Astrocyte of the spinal cord (primary cell): ENCODE data around the gene SLC47A1.

Experiments used
- DNase-seq: peaks from one replicate; pipeline ENCODE4 v3.0.0; 2011; ENCODE audit warnings: low read depth, low spot score
- H3K4me3 ChIP-seq: 2 replicates; pipeline ENCODE4 v1.5.1; 2011; ENCODE audit warnings: low read depth, mild to moderate bottlenecking, low read length, moderate library complexity
- in situ Hi-C: cut with HindIII; loops from 2 replicates; pipeline ENCODE4 v1.10.0; 2017; ENCODE audit warnings: low sequenced_read_pairs
- TF ChIP-seq, protein P1 (sequence below): IDR thresholded peaks from 2 replicates; pipeline ENCODE4 v1.5.1; 2012; ENCODE audit warnings: low read depth, mild to moderate bottlenecking, low read length, inconsistent platforms

The SLC47A1 gene

DNA sequence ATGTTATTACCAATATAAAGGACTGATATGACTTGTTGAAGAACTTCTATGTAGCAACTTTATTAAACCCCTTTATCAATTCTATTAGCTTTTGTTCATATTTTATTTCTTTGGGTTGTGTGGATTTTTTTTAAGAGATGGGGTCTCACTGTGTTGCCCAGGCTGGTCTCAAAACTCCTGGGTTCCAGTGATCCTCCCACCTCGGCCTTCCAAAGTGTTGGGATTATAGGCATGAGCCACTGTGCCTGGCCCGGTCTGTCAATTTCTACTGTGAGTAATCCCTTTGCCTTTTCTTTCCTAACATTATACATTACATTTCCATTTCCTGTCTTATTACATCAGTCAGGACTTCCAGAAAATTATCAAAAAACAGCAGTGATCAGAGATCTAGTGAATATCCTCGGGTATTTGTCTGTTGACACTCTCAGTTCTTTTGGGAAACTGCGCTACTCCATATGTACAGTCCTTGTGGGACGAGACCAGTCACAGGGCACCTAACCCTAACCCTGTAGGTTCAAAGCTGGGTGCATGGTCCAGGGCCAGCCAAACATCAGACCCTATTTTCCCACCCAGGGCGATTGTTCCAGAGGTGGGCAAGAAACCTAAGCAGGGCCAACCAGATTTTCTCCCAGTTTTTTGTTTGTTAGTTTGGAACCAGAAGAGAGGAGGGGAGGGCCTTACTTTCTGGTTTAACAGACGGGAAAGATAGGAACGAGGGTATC, 1.7 kb upstream of the SLC47A1 start:
- DNase-seq = no peak
- in situ Hi-C loops = no loop called here
- H3K4me3 ChIP-seq = no peak overlapping the region
- TF ChIP-seq, protein P1, sequence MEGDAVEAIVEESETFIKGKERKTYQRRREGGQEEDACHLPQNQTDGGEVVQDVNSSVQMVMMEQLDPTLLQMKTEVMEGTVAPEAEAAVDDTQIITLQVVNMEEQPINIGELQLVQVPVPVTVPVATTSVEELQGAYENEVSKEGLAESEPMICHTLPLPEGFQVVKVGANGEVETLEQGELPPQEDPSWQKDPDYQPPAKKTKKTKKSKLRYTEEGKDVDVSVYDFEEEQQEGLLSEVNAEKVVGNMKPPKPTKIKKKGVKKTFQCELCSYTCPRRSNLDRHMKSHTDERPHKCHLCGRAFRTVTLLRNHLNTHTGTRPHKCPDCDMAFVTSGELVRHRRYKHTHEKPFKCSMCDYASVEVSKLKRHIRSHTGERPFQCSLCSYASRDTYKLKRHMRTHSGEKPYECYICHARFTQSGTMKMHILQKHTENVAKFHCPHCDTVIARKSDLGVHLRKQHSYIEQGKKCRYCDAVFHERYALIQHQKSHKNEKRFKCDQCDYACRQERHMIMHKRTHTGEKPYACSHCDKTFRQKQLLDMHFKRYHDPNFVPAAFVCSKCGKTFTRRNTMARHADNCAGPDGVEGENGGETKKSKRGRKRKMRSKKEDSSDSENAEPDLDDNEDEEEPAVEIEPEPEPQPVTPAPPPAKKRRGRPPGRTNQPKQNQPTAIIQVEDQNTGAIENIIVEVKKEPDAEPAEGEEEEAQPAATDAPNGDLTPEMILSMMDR = no peak

GRCh38 chr17:19533036-19533717, 477 bp upstream of the SLC47A1 start:
- in situ Hi-C loops = no loop called here
- TF ChIP-seq, protein P1 = no peak
- no peak overlapping the region for H3K4me3 ChIP-seq
- no peak for DNase-seq

GRCh38 chr17:19534562-19535149, 1.0 kb downstream of the SLC47A1 start:
- no peak overlapping the region for H3K4me3 ChIP-seq
- TF ChIP-seq, protein P1 = no peak
- in situ Hi-C loops = no loop called here
- DNase-seq = peak; percentile 53

DNA sequence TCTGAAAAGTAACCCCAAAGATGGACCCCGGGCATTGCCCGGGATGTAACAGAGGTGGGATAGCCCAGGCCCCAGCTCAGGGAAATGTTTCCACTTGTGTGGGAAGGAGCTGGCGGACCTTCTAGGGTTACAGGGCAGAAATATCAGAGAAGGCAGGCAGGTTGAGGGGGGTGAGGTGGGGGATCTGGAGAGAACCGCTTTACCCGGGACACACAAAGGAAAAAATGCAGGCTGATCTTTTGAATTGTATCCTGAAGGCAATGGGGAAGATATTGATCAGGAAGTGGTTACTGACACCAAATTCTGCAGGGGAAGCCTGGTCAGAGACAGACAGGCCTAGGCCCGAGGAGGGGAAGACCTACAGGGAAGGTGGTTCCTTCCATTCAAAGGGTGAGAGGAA, 3.5 kb downstream of the SLC47A1 start:
- in situ Hi-C loops = no loop called here
- TF ChIP-seq, protein P1 = no peak
- DNase-seq = no peak
- no peak overlapping the region for H3K4me3 ChIP-seq

GRCh38 chr17:19538095-19539039, 4.7 kb downstream of the SLC47A1 start:
- no peak for DNase-seq
- in situ Hi-C loops = no loop called here
- TF ChIP-seq, protein P1 = no peak
- no peak overlapping the region for H3K4me3 ChIP-seq

GRCh38 chr17:19539040-19539399, 5.4 kb downstream of the SLC47A1 start:
- in situ Hi-C loops = no loop called here
- H3K4me3 ChIP-seq = no peak overlapping the region
- DNase-seq = no peak
- TF ChIP-seq, protein P1 = no peak
